Mesangial cell (primary cell): ENCODE measurements around the gene CCDC149. TPM values are rescaled to one million over a fixed set of nuclear protein-coding genes. Genes with fewer than 3 reads are reported as not detected.

ENCODE experiments used
- total RNA-seq: library from RNA; depleted of rRNA; stranded (reverse); fragments of >200 nt; gene quantifications from 2 replicates; pipeline ENCODE4 v1.2.3, GENCODE V29; 2015

CCDC149 gene
- total RNA-seq = 1.6 and 4.9 TPM in 2 replicates

DNA sequence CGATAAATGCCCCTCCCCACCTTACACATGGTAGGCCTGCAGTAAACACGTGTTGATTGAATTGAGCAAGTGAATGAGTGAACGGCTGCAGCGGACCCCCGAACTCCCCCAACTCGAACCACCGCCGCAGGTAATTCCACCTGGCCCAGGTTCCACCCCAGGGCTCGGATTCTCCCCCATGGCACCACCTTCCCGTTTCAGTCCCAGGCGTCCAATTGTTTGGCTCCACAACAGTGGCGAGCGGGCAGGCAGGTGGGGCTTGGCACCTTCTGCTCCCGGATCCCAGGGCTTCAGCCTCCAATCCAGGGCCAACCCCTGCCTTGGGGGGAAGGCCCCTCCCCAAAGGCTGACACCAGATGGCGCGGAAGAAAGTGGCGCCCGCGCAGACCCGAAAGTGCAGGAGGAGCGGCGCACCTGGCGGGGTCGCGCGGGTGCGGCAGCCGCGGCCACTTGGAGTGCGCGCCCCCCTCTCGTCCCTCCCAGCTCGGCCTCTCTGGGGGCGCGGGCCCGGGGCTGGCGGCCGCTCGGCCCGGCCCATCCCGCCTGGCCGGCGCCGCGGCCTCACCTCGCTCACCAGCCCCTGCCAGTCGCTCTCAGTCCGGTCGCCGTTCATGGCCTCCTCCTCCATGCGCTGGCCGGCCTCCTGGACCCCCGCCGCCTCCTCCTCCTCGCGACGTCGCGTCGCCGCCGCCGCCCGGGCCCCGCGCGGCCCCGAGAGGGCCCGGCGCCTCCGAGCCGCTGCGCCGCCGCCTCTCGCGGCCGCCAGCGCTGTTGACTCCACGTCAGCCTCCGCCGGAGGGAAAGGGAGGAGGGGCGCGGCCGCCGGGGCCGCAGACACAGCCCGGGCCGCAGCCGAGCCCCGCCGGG, at the start of gene CCDC149:
Gene CCDC149, minus strand, starts transcription at position 791 of the 867 bp plus-strand sequence. Its CDS starts 178 bp downstream, at position 613.

DNA sequence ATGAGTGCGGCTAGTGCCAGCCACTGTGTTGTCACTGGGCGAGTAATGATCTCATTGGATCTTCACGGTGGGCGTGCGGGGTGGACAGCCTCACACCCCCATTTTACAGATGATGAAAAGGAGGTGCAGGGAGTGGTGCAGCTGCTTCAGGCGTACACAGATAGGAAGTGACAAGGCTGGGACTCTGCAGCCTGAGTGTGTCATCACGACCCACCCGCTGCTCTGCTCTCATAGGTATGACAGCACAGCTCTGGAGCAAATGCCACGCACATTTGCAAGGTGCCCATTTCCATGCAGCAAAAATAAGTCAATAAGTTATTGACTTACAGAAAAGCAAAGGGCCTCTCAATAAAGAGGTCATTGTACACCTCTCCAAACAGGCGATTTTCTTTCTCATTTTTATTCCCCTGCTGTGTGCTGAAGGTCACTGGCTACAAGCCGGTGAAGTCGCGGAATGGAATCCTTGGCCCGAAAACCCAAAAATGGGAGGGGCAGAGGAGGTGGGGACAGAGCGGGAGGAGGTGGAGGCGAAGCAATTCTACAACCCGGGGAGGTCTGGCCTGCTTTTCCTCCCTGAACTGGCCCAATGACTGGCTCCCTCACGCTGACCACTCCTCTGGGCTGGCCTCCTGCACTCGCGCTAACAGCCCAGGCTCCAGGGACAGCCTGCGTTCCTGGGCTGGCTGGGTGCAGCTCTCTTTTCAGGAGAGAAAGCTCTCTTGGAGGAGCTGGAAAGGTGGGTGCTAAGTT, 117.8 kb downstream of the CCDC149 start, which contains the start of gene SOD3:
Gene SOD3, plus strand, starts transcription at position 658 of the 750 bp plus-strand sequence. CDS start 3,949 bp downstream, outside the sequence.

Other genes with a start within 250 kb of the CCDC149 start
- gene SOD3, start 117.5 kb downstream of the CCDC149 start, total RNA-seq = 0.65 and 2.5 TPM in 2 replicates
- gene LGI2, start 117.9 kb upstream of the CCDC149 start, total RNA-seq = under 0.01 and 0.13 TPM in 2 replicates
- 2.4 and 4.1 TPM in 2 replicates for gene SEPSECS, start 247.4 kb upstream of the CCDC149 start, total RNA-seq